ENCODE data around the gene GSAP. TPM values are rescaled to one million over a fixed set of nuclear protein-coding genes. Genes with fewer than 3 reads are reported as not detected.

The GSAP gene
- polyA plus RNA-seq, 1 of the 3 experiments (the other 2 are of a cell fraction): 5.9 TPM

DNA sequence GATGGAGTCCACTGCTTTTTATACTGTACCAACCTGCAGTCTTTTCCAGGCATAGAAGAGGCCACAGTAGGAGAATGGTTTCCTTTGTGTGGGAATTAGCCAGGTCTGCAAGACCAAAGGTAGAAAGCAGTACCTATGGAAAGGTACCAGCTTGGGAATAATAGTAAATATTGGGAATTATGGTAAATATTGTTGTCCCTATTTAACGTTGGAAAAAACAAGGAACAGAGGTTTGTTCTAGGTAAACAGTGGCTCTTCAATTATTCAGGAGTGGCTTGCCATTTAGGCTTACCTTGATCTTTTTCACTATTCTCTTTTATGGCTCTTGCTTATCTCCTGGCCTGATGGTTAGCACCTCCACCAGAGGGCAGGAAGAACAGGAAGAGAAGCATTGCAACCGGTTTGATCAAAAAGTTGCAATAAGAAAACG lies 43.9 kb upstream of the GSAP start (continued):
- TF ChIP-seq, protein P1, sequence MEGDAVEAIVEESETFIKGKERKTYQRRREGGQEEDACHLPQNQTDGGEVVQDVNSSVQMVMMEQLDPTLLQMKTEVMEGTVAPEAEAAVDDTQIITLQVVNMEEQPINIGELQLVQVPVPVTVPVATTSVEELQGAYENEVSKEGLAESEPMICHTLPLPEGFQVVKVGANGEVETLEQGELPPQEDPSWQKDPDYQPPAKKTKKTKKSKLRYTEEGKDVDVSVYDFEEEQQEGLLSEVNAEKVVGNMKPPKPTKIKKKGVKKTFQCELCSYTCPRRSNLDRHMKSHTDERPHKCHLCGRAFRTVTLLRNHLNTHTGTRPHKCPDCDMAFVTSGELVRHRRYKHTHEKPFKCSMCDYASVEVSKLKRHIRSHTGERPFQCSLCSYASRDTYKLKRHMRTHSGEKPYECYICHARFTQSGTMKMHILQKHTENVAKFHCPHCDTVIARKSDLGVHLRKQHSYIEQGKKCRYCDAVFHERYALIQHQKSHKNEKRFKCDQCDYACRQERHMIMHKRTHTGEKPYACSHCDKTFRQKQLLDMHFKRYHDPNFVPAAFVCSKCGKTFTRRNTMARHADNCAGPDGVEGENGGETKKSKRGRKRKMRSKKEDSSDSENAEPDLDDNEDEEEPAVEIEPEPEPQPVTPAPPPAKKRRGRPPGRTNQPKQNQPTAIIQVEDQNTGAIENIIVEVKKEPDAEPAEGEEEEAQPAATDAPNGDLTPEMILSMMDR (IDR thresholded peaks at IDR 0.05): no peak
- TF ChIP-seq, protein P2, sequence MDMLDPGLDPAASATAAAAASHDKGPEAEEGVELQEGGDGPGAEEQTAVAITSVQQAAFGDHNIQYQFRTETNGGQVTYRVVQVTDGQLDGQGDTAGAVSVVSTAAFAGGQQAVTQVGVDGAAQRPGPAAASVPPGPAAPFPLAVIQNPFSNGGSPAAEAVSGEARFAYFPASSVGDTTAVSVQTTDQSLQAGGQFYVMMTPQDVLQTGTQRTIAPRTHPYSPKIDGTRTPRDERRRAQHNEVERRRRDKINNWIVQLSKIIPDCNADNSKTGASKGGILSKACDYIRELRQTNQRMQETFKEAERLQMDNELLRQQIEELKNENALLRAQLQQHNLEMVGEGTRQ (IDR thresholded peaks at IDR 0.05; ENCODE audit: borderline replicate concordance, low read depth, low read length): no peak
- TF ChIP-seq RXRA (IDR thresholded peaks at IDR 0.05; ENCODE audit: borderline replicate concordance, low read depth) (no peak), RCOR1 (IDR thresholded peaks at IDR 0.05; ENCODE audit: low read length) (no peak), SMC3 (IDR thresholded peaks at IDR 0.05; ENCODE audit: low read depth, low read length) (no peak)
- TF ChIP-seq, protein P3, sequence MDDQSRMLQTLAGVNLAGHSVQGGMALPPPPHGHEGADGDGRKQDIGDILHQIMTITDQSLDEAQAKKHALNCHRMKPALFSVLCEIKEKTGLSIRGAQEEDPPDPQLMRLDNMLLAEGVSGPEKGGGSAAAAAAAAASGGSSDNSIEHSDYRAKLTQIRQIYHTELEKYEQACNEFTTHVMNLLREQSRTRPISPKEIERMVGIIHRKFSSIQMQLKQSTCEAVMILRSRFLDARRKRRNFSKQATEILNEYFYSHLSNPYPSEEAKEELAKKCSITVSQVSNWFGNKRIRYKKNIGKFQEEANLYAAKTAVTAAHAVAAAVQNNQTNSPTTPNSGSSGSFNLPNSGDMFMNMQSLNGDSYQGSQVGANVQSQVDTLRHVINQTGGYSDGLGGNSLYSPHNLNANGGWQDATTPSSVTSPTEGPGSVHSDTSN (IDR thresholded peaks at IDR 0.05): no peak

DNA sequence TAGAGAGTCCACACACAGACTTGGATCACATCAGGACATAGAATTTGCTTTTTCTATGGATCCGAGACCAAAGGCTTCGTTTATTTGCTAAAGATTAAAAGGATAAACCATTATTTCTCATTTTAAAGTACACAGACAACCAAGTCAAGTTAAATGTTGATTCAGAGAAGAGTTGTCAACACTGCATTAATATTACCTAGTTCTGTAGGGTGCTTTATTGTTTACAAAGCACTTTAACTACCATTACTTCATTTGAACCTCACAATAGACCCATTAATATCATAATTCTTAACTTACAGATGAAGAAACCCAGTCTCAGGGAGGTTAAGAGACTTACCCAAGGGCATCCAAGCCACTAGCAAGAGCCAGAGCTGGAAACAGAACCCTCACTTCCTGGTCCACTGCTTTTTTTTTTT lies 43.2 kb upstream of the GSAP start:
- no peaks in the 10 kb centered on the region for H3K9me2 ChIP-seq
- TF ChIP-seq EZH2phosphoT487 (IDR thresholded peaks at IDR 0.05; ENCODE audit: borderline replicate concordance, low read depth): no peak
- no peak for TF ChIP-seq GABPA (IDR thresholded peaks at IDR 0.05; ENCODE audit: low read depth)
- TF ChIP-seq MXI1 (IDR thresholded peaks at IDR 0.05; ENCODE audit: low read depth, low read length): no peak
- no peak for TF ChIP-seq FOXJ3 (CRISPR knock-in tag; IDR thresholded peaks at IDR 0.05)
- TF ChIP-seq TCF12 (IDR thresholded peaks at IDR 0.05): no peak
- TF ChIP-seq RAD21 (IDR thresholded peaks at IDR 0.05; ENCODE audit: low read length): no peak
- TF ChIP-seq, protein P4, sequence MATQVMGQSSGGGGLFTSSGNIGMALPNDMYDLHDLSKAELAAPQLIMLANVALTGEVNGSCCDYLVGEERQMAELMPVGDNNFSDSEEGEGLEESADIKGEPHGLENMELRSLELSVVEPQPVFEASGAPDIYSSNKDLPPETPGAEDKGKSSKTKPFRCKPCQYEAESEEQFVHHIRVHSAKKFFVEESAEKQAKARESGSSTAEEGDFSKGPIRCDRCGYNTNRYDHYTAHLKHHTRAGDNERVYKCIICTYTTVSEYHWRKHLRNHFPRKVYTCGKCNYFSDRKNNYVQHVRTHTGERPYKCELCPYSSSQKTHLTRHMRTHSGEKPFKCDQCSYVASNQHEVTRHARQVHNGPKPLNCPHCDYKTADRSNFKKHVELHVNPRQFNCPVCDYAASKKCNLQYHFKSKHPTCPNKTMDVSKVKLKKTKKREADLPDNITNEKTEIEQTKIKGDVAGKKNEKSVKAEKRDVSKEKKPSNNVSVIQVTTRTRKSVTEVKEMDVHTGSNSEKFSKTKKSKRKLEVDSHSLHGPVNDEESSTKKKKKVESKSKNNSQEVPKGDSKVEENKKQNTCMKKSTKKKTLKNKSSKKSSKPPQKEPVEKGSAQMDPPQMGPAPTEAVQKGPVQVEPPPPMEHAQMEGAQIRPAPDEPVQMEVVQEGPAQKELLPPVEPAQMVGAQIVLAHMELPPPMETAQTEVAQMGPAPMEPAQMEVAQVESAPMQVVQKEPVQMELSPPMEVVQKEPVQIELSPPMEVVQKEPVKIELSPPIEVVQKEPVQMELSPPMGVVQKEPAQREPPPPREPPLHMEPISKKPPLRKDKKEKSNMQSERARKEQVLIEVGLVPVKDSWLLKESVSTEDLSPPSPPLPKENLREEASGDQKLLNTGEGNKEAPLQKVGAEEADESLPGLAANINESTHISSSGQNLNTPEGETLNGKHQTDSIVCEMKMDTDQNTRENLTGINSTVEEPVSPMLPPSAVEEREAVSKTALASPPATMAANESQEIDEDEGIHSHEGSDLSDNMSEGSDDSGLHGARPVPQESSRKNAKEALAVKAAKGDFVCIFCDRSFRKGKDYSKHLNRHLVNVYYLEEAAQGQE (IDR thresholded peaks at IDR 0.05; ENCODE audit: low read depth, low read length): no peak
- no peak for TF ChIP-seq FOXM1 (IDR thresholded peaks at IDR 0.05; ENCODE audit: low read depth)
- TF ChIP-seq, protein P5, sequence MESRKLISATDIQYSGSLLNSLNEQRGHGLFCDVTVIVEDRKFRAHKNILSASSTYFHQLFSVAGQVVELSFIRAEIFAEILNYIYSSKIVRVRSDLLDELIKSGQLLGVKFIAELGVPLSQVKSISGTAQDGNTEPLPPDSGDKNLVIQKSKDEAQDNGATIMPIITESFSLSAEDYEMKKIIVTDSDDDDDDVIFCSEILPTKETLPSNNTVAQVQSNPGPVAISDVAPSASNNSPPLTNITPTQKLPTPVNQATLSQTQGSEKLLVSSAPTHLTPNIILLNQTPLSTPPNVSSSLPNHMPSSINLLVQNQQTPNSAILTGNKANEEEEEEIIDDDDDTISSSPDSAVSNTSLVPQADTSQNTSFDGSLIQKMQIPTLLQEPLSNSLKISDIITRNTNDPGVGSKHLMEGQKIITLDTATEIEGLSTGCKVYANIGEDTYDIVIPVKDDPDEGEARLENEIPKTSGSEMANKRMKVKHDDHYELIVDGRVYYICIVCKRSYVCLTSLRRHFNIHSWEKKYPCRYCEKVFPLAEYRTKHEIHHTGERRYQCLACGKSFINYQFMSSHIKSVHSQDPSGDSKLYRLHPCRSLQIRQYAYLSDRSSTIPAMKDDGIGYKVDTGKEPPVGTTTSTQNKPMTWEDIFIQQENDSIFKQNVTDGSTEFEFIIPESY (IDR thresholded peaks at IDR 0.05; ENCODE audit: borderline replicate concordance, low read depth): no peak
- TF ChIP-seq, protein P3 (IDR thresholded peaks at IDR 0.05): no peak
- no peak for TF ChIP-seq SMC3 (IDR thresholded peaks at IDR 0.05; ENCODE audit: low read depth, low read length)
- TF ChIP-seq EP300 (IDR thresholded peaks at IDR 0.05; ENCODE audit: borderline replicate concordance in 1 of 2, low read depth in 1 of 2, low read length in 1 of 2): no peak
- no peak for TF ChIP-seq JUND (IDR thresholded peaks at IDR 0.05)
- H3K27me3 ChIP-seq (ENCODE audit: insufficient read depth): no peaks in the 10 kb centered on the region
- H3K4me1 ChIP-seq (ENCODE audit: control insufficient read depth in 1 of 2, insufficient read depth in 2 of 2, low read depth in 1 of 2, low read length in 1 of 2): peaks cover 0 to 6% of the 10 kb centered on the region in 2 experiments; a peak in 2 of 4 replicates
- POLR2A ChIA-PET: no interaction called here
- CTCF ChIA-PET: interaction anchor here (0.8 kb wide), 1 partner anchor 10 kb away, joined by 4 read pairs; no protein-coding TSS in a partner anchor
- no peak for DNase-seq
- H3K9ac ChIP-seq: no peak overlapping the region
- H3K4me3 ChIP-seq (ENCODE audit: low read depth in 2 of 2, low read length in 1 of 2): no peak overlapping the region
- H4K20me1 ChIP-seq (ENCODE audit: insufficient read depth): no peaks in the 10 kb centered on the region
- peaks cover 4% of the 10 kb centered on the region for H3F3A ChIP-seq (replicated peaks; ENCODE audit: insufficient read depth)
- WGBS (ENCODE audit: low lambda C conversion rate): 85% methylated on average over 2 of the region's 2 CpGs
- H3K79me2 ChIP-seq (ENCODE audit: insufficient read depth): no peaks in the 10 kb centered on the region
- H3K27ac ChIP-seq (ENCODE audit: low read depth in 2 of 2, low read length in 1 of 2): no peak overlapping the region
- no peak overlapping the region for H3K4me2 ChIP-seq
- H3K9me3 ChIP-seq: no peaks in the 10 kb centered on the region
- no peaks in the 10 kb centered on the region for H3K36me3 ChIP-seq (replicated peaks in 1 of 2; ENCODE audit: control insufficient read depth in 1 of 2, insufficient read depth in 2 of 2, low read length in 1 of 2)
- H2AFZ ChIP-seq (ENCODE audit: low read depth): peak overlapping the region; percentile 43; the same call in 1 of the 2 replicates
